IMR-90 (cell line): ENCODE results near the gene TTC29. TPM values are rescaled to one million over a fixed set of nuclear protein-coding genes. Genes with fewer than 3 reads are reported as not detected.

Source experiments
- ATAC-seq: fragments of 200-7000 bp; cut with Tn5 transposase; 2 replicates; pipeline ENCODE4 v1.9.1; 2020; ENCODE audit warnings: low read depth, mild to moderate bottlenecking, moderate library complexity
- BruUV-seq: library from RNA; stranded (reverse); fragments of 400-500 nt; replicated peaks from 2 replicates; lab custom pipeline; 2021; lab: Mats Ljungman, UMichigan
- CTCF ChIA-PET: fragments of 300-600 bp; formaldehyde crosslinking; extraction: SDS; loops from one replicate; lab custom pipeline; 2021; ENCODE audit warnings: antibody characterized with exemption; lab: Yijun Ruan, JAX
- POLR2A ChIA-PET: fragments of 300-600 bp; sonication (Branson Sonifier 250); formaldehyde crosslinking; loops from one replicate; lab custom pipeline; 2022; ENCODE audit warnings: antibody characterized with exemption; ENCODE audit not compliant: unreplicated experiment; lab: Charles Lee
- DNase-seq: peaks from one replicate; pipeline ENCODE4 v3.0.0; 2013
- H2AFZ ChIP-seq: replicated peaks from 2 replicates; pipeline ENCODE3; 2013; ENCODE audit warnings: low read length, mild to moderate bottlenecking; ENCODE audit not compliant: poor library complexity
- H2AK5ac ChIP-seq: 2 replicates; pipeline ENCODE4 v1.6.1; 2013; ENCODE audit warnings: low read depth, low read length, inconsistent platforms
- H2AK9ac ChIP-seq: replicated peaks from 2 replicates; pipeline ENCODE3; 2013; ENCODE audit warnings: mild to moderate bottlenecking, low read depth, low read length, moderate library complexity; ENCODE audit not compliant: poor library complexity
- H2BK120ac ChIP-seq: 2 replicates; pipeline ENCODE4 v1.6.1; 2013; ENCODE audit warnings: low read depth, low read length, inconsistent platforms
- H2BK15ac ChIP-seq: 3 replicates; pipeline ENCODE4 v1.6.1; 2013; ENCODE audit warnings: low read depth, low read length, inconsistent platforms
- H2BK20ac ChIP-seq: 2 replicates; pipeline ENCODE4 v1.6.1; 2013; ENCODE audit warnings: low read depth, mild to moderate bottlenecking, inconsistent platforms, low read length, moderate library complexity
- H2BK5ac ChIP-seq: 2 replicates; pipeline ENCODE4 v1.6.1; 2013; ENCODE audit warnings: mild to moderate bottlenecking, low read depth, low read length, inconsistent platforms; ENCODE audit not compliant: poor library complexity, severe bottlenecking
- H3K14ac ChIP-seq: replicated peaks from 2 replicates; pipeline ENCODE4 v1.6.1; 2013; ENCODE audit warnings: low read depth, low read length, inconsistent platforms
- H3K18ac ChIP-seq: 2 replicates; pipeline ENCODE4 v1.6.1; 2013; ENCODE audit warnings: low read depth, low read length, control low read depth
- H3K23ac ChIP-seq: 2 replicates; pipeline ENCODE4 v1.6.1; 2013; ENCODE audit warnings: low read depth, low read length, inconsistent platforms
- H3K27ac ChIP-seq: 2 replicates; pipeline ENCODE4 v1.5.1; 2013; ENCODE audit warnings: mild to moderate bottlenecking, control low read depth, low read length; ENCODE audit not compliant: insufficient read depth
- H3K27me3 ChIP-seq: 2 replicates; pipeline ENCODE4 v1.6.1; 2013; ENCODE audit warnings: low read length; ENCODE audit not compliant: control insufficient read depth, insufficient read depth
- H3K36me3 ChIP-seq: 2 replicates; pipeline ENCODE4 v1.6.1; 2013; ENCODE audit warnings: low read length, mixed read lengths; ENCODE audit not compliant: control insufficient read depth, insufficient read depth
- H3K4ac ChIP-seq: 2 replicates; pipeline ENCODE4 v1.6.1; 2013; ENCODE audit warnings: low read depth, low read length, inconsistent platforms
- H3K4me1 ChIP-seq: 2 replicates; pipeline ENCODE4 v1.6.1; 2013; ENCODE audit warnings: low read length, mixed read lengths; ENCODE audit not compliant: control insufficient read depth, insufficient read depth
- H3K4me2 ChIP-seq: 2 replicates; pipeline ENCODE4 v1.6.1; 2013; ENCODE audit warnings: low read depth, mild to moderate bottlenecking, control low read depth, low read length, moderate library complexity
- H3K4me3 ChIP-seq: 2 replicates; pipeline ENCODE4 v1.5.1; 2013; ENCODE audit warnings: low read depth, mild to moderate bottlenecking, control low read depth, low read length, moderate library complexity; ENCODE audit not compliant: insufficient read depth
- H3K56ac ChIP-seq: 2 replicates; pipeline ENCODE4 v1.6.1; 2013; ENCODE audit warnings: low read length, inconsistent platforms; ENCODE audit not compliant: insufficient read depth; ENCODE audit errors: extremely low read depth
- H3K79me1 ChIP-seq, 2 experiments: 2 replicates each; pipeline ENCODE4 v1.6.1; 2013; ENCODE audit warnings: low read length in 2 of 2, inconsistent platforms in 1 of 2, low read depth in 1 of 2
- H3K9ac ChIP-seq: 2 replicates; pipeline ENCODE4 v1.6.1; 2013; ENCODE audit warnings: low read depth, low read length, control low read depth
- H3K9me1 ChIP-seq: 2 replicates; pipeline ENCODE4 v1.6.1; 2013; ENCODE audit warnings: low read length, inconsistent platforms; ENCODE audit not compliant: insufficient read depth
- H3K9me3 ChIP-seq: 2 replicates; pipeline ENCODE4 v1.6.1; 2013; ENCODE audit warnings: low read length; ENCODE audit not compliant: control insufficient read depth, insufficient read depth
- H4K20me1 ChIP-seq: 2 replicates; pipeline ENCODE4 v1.6.1; 2013; ENCODE audit warnings: low read length, inconsistent platforms; ENCODE audit not compliant: insufficient read depth
- H4K5ac ChIP-seq: 2 replicates; pipeline ENCODE4 v1.6.1; 2013; ENCODE audit warnings: mild to moderate bottlenecking, low read depth, low read length, control low read depth
- H4K8ac ChIP-seq, 2 experiments: 2 replicates each; pipeline ENCODE4 v1.6.1; 2013; ENCODE audit warnings: low read depth in 2 of 2, low read length in 2 of 2, control low read depth in 1 of 2, inconsistent platforms in 1 of 2
- H4K91ac ChIP-seq: 2 replicates; pipeline ENCODE4 v1.6.1; 2013; ENCODE audit warnings: low read depth, low read length, inconsistent platforms; ENCODE audit not compliant: insufficient read depth
- BHLHE40 ChIP-seq: fragments of 150-350 bp; IDR thresholded peaks from 2 replicates; pipeline ENCODE4 v1.6.1; 2016; ENCODE audit warnings: mild to moderate bottlenecking, low read depth, low read length
- CEBPB ChIP-seq: IDR thresholded peaks from 2 replicates; pipeline ENCODE4 v1.6.1; 2012; ENCODE audit warnings: low read depth, low read length, improper control_type of control experiment
- CHD1 ChIP-seq: IDR thresholded peaks from 2 replicates; pipeline ENCODE4 v1.6.1; 2012; ENCODE audit warnings: low read depth, low read length, improper control_type of control experiment
- FOS ChIP-seq: fragments of 150-350 bp; IDR thresholded peaks from 2 replicates; pipeline ENCODE4 v1.6.1; 2016; ENCODE audit warnings: low read depth, low read length
- MAFK ChIP-seq: IDR thresholded peaks from 2 replicates; pipeline ENCODE4 v1.6.1; 2012; ENCODE audit warnings: low read depth, low read length, improper control_type of control experiment
- MAZ ChIP-seq: IDR thresholded peaks from 2 replicates; pipeline ENCODE4 v1.6.1; 2012; ENCODE audit warnings: low read depth, mild to moderate bottlenecking, low read length, improper control_type of control experiment, moderate library complexity, borderline replicate concordance
- MXI1 ChIP-seq: IDR thresholded peaks from 2 replicates; pipeline ENCODE4 v1.6.1; 2012; ENCODE audit warnings: low read depth, mild to moderate bottlenecking, low read length, moderate library complexity, borderline replicate concordance
- NFE2L2 ChIP-seq: fragments of 150-350 bp; IDR thresholded peaks from 2 replicates; pipeline ENCODE4 v1.6.1; 2016; ENCODE audit warnings: low read depth, mild to moderate bottlenecking, low read length
- POLR2A ChIP-seq: IDR thresholded peaks from 2 replicates; pipeline ENCODE4 v1.6.1; 2012; ENCODE audit warnings: mild to moderate bottlenecking, low read depth, low read length
- RAD21 ChIP-seq: IDR thresholded peaks from 2 replicates; pipeline ENCODE4 v1.6.1; 2012; ENCODE audit warnings: low read length, improper control_type of control experiment
- RCOR1 ChIP-seq: IDR thresholded peaks from 2 replicates; pipeline ENCODE4 v1.6.1; 2012; ENCODE audit warnings: mild to moderate bottlenecking, low read length, improper control_type of control experiment; ENCODE audit not compliant: insufficient replicate concordance
- SMC3 ChIP-seq: fragments of 150-350 bp; IDR thresholded peaks from 2 replicates; pipeline ENCODE4 v1.6.1; 2016; ENCODE audit warnings: low read depth, mild to moderate bottlenecking, antibody characterized with exemption, low read length, moderate library complexity
- WGBS, 2 experiments: methylation state at CpG; one replicate each; pipeline versions ENCODE4 v1.1.5 to v1.1.7; 2013; ENCODE audit warnings: missing lambda C conversion rate in 2 of 2; ENCODE audit not compliant: insufficient read length in 1 of 2; ENCODE audit errors: extremely low coverage in 2 of 2; 5-methylcytosine and 5-hydroxymethylcytosine counted together
- dilution Hi-C: fragments of 300-500 bp; cut with HindIII; formaldehyde crosslinking; loops from one replicate; pipeline ENCODE4 v1.14.3; 2018; ENCODE audit warnings: low sequenced_read_pairs; ENCODE audit not compliant: unreplicated experiment
- in situ Hi-C: fragments of 300-500 bp; cut with MboI; formaldehyde crosslinking; loops from 3 replicates; pipeline ENCODE4 v1.14.3; 2019; ENCODE audit warnings: low sequenced_read_pairs, inconsistent platforms, mixed read lengths
- intact Hi-C: fragments of 100-400 bp; cut with micrococcal nuclease; formaldehyde crosslinking; loops from 2 replicates; pipeline ENCODE4 v1.10.0; 2022
- polyA plus RNA-seq, 3 experiments: library from polyadenylated mRNA; depleted of rRNA; stranded (reverse); fragments of >200 nt; gene quantifications; 2 replicates each; pipeline ENCODE4 v1.2.3, GENCODE V29; 2012; ENCODE audit warnings: low replicate concordance in 1 of 3
- total RNA-seq: library from RNA; depleted of rRNA; stranded (reverse); fragments of >200 nt; gene quantifications from 2 replicates; pipeline ENCODE4 v1.2.3, GENCODE V29; 2012
- TF ChIP-seq, protein P1 (sequence below): conservative IDR thresholded peaks from 2 replicates; pipeline ENCODE4 v1.5.1; 2012; ENCODE audit warnings: mild to moderate bottlenecking, low read depth, low read length, improper control_type of control experiment
- TF ChIP-seq, protein P2 (sequence below): fragments of 150-350 bp; IDR thresholded peaks from 2 replicates; pipeline ENCODE4 v1.6.1; 2017; ENCODE audit warnings: mild to moderate bottlenecking, antibody characterized with exemption, low read length, low read depth
- TF ChIP-seq, protein P3 (sequence below): fragments of 150-350 bp; IDR thresholded peaks from 2 replicates; pipeline ENCODE4 v1.6.1; 2016; ENCODE audit warnings: low read depth, mild to moderate bottlenecking, low read length, moderate library complexity, borderline replicate concordance

TTC29 gene
- total and polyA plus RNA-seq, 2 of the 4 experiments (the other 2 are of a cell fraction), result not detected

DNA sequence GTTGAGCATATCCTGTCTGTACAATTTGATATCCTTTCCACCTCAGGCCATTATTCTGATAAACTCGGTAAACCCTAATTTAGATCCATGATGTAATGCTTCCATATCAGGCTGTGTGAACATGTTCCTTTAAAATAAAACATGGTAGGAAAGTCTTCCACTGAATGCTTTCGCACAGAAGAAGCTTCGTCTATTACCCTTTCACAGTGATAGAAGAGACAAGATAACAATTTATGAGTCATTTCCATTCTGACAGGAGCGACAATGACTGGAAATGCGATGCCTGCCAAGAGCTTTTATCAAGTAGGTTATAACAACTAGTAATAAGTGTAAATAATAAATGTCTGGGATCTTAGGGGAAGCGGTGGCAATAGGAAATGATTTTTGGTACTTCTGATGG is 98.8 kb downstream of the TTC29 start:
- H3K4ac ChIP-seq, result no peak overlapping the region
- H2BK20ac ChIP-seq, result no peak overlapping the region
- CTCF ChIA-PET, result no interaction called here
- H3K9me3 ChIP-seq, result no peaks in the 10 kb centered on the region
- TF ChIP-seq BHLHE40 (no peak), SMC3 (no peak), CHD1 (no peak), MXI1 (no peak), RCOR1 (no peak), NFE2L2 (no peak), RAD21 (no peak), POLR2A (no peak), FOS (no peak), CEBPB (no peak), MAZ (no peak), MAFK (no peak)
- TF ChIP-seq, protein P1, sequence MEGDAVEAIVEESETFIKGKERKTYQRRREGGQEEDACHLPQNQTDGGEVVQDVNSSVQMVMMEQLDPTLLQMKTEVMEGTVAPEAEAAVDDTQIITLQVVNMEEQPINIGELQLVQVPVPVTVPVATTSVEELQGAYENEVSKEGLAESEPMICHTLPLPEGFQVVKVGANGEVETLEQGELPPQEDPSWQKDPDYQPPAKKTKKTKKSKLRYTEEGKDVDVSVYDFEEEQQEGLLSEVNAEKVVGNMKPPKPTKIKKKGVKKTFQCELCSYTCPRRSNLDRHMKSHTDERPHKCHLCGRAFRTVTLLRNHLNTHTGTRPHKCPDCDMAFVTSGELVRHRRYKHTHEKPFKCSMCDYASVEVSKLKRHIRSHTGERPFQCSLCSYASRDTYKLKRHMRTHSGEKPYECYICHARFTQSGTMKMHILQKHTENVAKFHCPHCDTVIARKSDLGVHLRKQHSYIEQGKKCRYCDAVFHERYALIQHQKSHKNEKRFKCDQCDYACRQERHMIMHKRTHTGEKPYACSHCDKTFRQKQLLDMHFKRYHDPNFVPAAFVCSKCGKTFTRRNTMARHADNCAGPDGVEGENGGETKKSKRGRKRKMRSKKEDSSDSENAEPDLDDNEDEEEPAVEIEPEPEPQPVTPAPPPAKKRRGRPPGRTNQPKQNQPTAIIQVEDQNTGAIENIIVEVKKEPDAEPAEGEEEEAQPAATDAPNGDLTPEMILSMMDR, result no peak
- TF ChIP-seq, protein P2, sequence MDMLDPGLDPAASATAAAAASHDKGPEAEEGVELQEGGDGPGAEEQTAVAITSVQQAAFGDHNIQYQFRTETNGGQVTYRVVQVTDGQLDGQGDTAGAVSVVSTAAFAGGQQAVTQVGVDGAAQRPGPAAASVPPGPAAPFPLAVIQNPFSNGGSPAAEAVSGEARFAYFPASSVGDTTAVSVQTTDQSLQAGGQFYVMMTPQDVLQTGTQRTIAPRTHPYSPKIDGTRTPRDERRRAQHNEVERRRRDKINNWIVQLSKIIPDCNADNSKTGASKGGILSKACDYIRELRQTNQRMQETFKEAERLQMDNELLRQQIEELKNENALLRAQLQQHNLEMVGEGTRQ, result no peak
- TF ChIP-seq, protein P3, sequence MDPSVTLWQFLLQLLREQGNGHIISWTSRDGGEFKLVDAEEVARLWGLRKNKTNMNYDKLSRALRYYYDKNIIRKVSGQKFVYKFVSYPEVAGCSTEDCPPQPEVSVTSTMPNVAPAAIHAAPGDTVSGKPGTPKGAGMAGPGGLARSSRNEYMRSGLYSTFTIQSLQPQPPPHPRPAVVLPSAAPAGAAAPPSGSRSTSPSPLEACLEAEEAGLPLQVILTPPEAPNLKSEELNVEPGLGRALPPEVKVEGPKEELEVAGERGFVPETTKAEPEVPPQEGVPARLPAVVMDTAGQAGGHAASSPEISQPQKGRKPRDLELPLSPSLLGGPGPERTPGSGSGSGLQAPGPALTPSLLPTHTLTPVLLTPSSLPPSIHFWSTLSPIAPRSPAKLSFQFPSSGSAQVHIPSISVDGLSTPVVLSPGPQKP, result no peak
- ATAC-seq (no peak), DNase-seq (no peak)
- dilution Hi-C loops (no loop called here), in situ Hi-C loops (no loop called here), intact Hi-C loops (no loop called here)
- H4K20me1 ChIP-seq, result no peaks in the 10 kb centered on the region
- no peak overlapping the region for H4K8ac ChIP-seq
- no peaks in the 10 kb centered on the region for H3K36me3 ChIP-seq
- POLR2A ChIA-PET, result no interaction called here
- no peaks in the 10 kb centered on the region for H3K9me1 ChIP-seq
- no peak overlapping the region for H3K23ac ChIP-seq
- no peak overlapping the region for H2AK5ac ChIP-seq
- no peak overlapping the region for H3K9ac ChIP-seq
- H3K18ac ChIP-seq, result no peak overlapping the region
- no peak overlapping the region for H2BK15ac ChIP-seq
- no peak overlapping the region for H2BK120ac ChIP-seq
- no TSS peak for BruUV-seq
- no peaks in the 10 kb centered on the region for H3K4me1 ChIP-seq
- WGBS, 2 experiments, result no CpG with 5 or more reads among the region's 6 CpGs
- no peak overlapping the region for H3K4me2 ChIP-seq
- H2BK5ac ChIP-seq, result no peak overlapping the region
- H3K14ac ChIP-seq, result no peak overlapping the region
- no peaks in the 10 kb centered on the region for H3K79me1 ChIP-seq
- no peak overlapping the region for H4K91ac ChIP-seq
- H3K56ac ChIP-seq, result no peak overlapping the region
- H2AFZ ChIP-seq, result no peak overlapping the region
- no peak overlapping the region for H3K4me3 ChIP-seq
- H4K5ac ChIP-seq, result no peak overlapping the region
- no peak overlapping the region for H3K27ac ChIP-seq
- H2AK9ac ChIP-seq, result no peak overlapping the region
- H3K27me3 ChIP-seq, result no peaks in the 10 kb centered on the region
